GM18873 (cell line): ENCODE measurements around the gene ERO1A.

Source experiments
- ATAC-seq: cut with Tn5 transposase; IDR thresholded peaks from one replicate; pipeline ENCODE4 v1.9.1; 2021; ENCODE audit warnings: mild to moderate bottlenecking, moderate library complexity, moderate number of reproducible peaks; ENCODE audit not compliant: unreplicated experiment, low FRiP score

ERO1A gene

GRCh38 chr14:52609445-52610044, 85.8 kb downstream of the ERO1A start:
- no peak for ATAC-seq

- ATAC-seq = no peak
These were observed 88.3 kb downstream of the ERO1A start for GRCh38 chr14:52607061-52607460.

GRCh38 chr14:52602131-52602530, 93.2 kb downstream of the ERO1A start:
- ATAC-seq = no peak

GRCh38 chr14:52599974-52600373, 95.4 kb downstream of the ERO1A start:
- no peak for ATAC-seq

GRCh38 chr14:52598568-52598967, 96.8 kb downstream of the ERO1A start:
- no peak for ATAC-seq

- ATAC-seq = no peak
These were observed 98.5 kb downstream of the ERO1A start for GRCh38 chr14:52596861-52597260.

GRCh38 chr14:52596320-52596719, 99.0 kb downstream of the ERO1A start:
- no peak for ATAC-seq

- ATAC-seq = no peak
These were observed 105.0 kb downstream of the ERO1A start for GRCh38 chr14:52590318-52590717.
